Loucy (cell line): ENCODE results near the gene GPX7.

Source experiments
- EZH2phosphoT487 ChIP-seq: fragments of 200-600 bp; IDR thresholded peaks from 2 replicates; pipeline ENCODE4 v1.6.1; 2018; ENCODE audit warnings: antibody characterized with exemption, mild to moderate bottlenecking, moderate library complexity, borderline replicate concordance
- TF ChIP-seq, protein P1 (sequence below): fragments of 200-600 bp; sonication (generic); conservative IDR thresholded peaks from 2 replicates; pipeline ENCODE4 v1.5.1; 2014; ENCODE audit warnings: mild to moderate bottlenecking, antibody characterized with exemption, low read length

DNA sequence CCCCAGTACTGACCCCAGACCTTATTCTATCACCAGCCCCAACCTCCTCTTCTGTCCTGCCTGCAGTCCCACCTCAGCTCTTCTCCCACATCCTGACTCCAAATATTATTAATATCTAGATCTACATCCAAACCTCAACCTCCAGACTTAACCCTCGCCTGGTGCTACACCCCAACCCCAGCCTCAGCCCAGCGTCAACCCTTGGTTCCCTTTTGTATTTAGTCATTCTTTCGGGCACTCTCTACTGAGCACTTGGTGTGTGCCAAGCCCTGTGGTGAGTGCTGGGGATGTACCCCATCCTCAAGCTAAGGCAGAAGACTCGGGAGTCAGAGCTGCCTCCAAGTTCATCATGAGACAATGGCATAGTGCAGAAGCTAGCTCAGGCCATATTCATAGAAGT lies 31.9 kb downstream of the GPX7 start:
- TF ChIP-seq, protein P1, sequence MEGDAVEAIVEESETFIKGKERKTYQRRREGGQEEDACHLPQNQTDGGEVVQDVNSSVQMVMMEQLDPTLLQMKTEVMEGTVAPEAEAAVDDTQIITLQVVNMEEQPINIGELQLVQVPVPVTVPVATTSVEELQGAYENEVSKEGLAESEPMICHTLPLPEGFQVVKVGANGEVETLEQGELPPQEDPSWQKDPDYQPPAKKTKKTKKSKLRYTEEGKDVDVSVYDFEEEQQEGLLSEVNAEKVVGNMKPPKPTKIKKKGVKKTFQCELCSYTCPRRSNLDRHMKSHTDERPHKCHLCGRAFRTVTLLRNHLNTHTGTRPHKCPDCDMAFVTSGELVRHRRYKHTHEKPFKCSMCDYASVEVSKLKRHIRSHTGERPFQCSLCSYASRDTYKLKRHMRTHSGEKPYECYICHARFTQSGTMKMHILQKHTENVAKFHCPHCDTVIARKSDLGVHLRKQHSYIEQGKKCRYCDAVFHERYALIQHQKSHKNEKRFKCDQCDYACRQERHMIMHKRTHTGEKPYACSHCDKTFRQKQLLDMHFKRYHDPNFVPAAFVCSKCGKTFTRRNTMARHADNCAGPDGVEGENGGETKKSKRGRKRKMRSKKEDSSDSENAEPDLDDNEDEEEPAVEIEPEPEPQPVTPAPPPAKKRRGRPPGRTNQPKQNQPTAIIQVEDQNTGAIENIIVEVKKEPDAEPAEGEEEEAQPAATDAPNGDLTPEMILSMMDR = no peak
- TF ChIP-seq EZH2phosphoT487 = no peak
